GM13977 (cell line): Measurements from ENCODE around the gene AKNA.
"Not testable (repeated sequence)": the region's sequence is repeated elsewhere in the genome, so short reads cannot be mapped to it uniquely, and the experiment has no call there.

Source experiments
- DNase-seq: peaks from one replicate; pipeline ENCODE4 v3.0.0; 2012; ENCODE audit warnings: low spot score
- in situ Hi-C: fragments of 300-500 bp; cut with MboI; formaldehyde crosslinking; loops from one replicate; pipeline ENCODE4 v1.12.0; 2022; ENCODE audit warnings: low sequenced_read_pairs, low pct_unique_long_range_greater_than_20kb, mixed read lengths, inconsistent platforms; ENCODE audit not compliant: unreplicated experiment
- TF ChIP-seq, protein P1 (sequence below): IDR thresholded peaks from 2 replicates; pipeline ENCODE4 v1.5.1; 2012; ENCODE audit warnings: mild to moderate bottlenecking, control low read depth; ENCODE audit not compliant: insufficient read depth; ENCODE audit errors: extremely low read depth, missing control alignments

Gene AKNA

GRCh38 chr9:114324492-114324891 is 63.3 kb downstream of the AKNA start:
- TF ChIP-seq, protein P1, sequence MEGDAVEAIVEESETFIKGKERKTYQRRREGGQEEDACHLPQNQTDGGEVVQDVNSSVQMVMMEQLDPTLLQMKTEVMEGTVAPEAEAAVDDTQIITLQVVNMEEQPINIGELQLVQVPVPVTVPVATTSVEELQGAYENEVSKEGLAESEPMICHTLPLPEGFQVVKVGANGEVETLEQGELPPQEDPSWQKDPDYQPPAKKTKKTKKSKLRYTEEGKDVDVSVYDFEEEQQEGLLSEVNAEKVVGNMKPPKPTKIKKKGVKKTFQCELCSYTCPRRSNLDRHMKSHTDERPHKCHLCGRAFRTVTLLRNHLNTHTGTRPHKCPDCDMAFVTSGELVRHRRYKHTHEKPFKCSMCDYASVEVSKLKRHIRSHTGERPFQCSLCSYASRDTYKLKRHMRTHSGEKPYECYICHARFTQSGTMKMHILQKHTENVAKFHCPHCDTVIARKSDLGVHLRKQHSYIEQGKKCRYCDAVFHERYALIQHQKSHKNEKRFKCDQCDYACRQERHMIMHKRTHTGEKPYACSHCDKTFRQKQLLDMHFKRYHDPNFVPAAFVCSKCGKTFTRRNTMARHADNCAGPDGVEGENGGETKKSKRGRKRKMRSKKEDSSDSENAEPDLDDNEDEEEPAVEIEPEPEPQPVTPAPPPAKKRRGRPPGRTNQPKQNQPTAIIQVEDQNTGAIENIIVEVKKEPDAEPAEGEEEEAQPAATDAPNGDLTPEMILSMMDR, result no peak
- in situ Hi-C loops, result no loop called here
- no peak for DNase-seq

DNA sequence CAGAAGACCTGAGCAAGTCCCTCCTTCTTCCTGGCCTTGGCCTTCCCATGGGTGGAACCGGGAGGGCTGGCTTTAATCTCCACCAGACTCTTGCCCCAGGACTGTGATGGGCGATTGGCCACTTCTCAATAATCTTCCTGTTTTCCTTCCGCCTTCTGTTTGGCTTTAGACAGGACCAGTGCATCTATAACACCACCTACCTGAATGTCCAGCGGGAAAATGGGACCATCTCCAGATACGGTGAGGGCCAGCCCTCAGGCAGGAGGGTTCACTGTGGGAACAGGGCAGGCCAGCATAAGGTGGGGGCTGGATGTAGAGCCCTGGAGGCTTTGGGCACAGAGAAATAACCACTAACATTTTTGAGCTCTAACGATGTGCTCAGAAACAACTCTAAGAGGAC is 63.9 kb downstream of the AKNA start:
- DNase-seq, in situ Hi-C loops: not testable (repeated sequence)

DNA sequence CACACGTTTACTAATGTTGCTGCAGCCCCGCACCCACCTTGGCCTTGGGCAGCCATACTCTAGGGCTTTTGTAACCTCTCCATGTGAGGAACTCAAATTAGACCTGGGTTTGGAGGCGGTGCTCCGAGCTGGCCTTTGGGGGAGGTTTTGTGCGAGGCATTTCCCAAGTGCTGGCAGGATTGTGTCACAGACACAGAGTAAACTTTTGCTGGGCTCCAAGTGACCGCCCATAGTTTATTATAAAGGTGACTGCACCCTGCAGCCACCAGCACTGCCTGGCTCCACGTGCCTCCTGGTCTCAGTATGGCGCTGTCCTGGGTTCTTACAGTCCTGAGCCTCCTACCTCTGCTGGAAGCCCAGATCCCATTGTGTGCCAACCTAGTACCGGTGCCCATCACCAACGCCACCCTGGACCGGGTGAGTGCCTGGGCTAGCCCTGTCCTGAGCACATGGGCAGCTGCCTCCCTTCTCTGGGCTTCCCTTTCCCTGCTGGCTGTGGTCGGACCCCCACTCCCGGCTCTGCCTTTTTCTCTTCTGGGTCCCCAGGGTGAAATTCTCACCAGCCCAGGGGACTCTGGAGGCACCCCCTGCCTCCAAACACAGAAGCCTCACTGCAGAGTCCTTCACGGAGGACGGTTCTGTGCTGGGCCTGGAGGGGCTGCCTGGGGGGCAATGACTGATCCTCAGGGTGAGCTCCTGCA is 64.8 kb downstream of the AKNA start, which contains the start of gene ORM1:
Gene ORM1 (plus strand): TSS at position 268 of the 701 bp plus-strand sequence. CDS start 36 bp downstream, at position 304.
- in situ Hi-C loops, DNase-seq: not testable (repeated sequence)

GRCh38 chr9:114322160-114322818 is 65.5 kb downstream of the AKNA start:
- in situ Hi-C loops, DNase-seq: not testable (repeated sequence)

DNA sequence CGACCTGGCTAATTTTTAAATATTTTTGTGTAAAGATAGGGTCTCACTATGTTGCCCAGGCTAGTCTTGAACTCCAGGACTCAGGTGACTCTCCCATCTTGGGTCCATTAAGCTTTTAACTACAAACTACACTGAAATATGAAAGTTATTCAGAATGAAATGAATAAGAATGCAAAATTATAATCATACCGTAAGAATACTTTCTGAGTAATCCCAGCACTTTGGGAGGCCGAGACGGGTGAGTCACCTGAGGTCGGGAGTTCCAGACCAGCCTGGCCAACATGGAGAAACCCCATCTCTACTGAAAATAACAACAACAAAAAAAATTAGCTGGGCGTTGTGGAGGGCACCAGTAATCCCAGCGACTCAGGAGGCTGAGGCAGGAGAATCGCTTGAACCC is 66.0 kb downstream of the AKNA start:
- DNase-seq, result no peak
- TF ChIP-seq, protein P1, result no peak
- in situ Hi-C loops, result no loop called here

GRCh38 chr9:114320710-114321109 is 67.1 kb downstream of the AKNA start:
- in situ Hi-C loops, DNase-seq: not testable (repeated sequence)

GRCh38 chr9:114319147-114319546 is 68.6 kb downstream of the AKNA start:
- in situ Hi-C loops, result no loop called here
- no peak for DNase-seq
- TF ChIP-seq, protein P1, result no peak

DNA sequence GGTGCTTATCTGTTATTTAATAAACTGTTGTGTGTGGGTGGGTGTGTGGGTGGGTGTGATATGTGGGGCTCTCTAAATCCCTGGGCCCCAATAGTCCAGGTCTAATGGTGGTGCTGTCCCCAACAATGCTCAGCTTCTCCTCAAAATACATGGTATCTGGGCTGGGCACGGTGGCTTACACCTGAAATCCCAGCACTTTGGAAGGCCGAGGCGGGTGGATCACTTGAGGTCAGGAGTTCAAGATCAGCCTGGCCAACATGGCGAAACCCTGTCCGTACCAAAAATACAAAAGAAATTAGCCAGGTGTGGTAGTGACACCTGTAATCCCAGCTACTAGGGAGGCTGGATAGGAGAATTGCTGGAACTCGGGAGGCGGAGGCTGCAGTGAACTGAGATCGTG is 69.4 kb downstream of the AKNA start:
- in situ Hi-C loops, result no loop called here
- no peak for DNase-seq
- TF ChIP-seq, protein P1, result no peak
